Measurements from ENCODE around the gene C1orf159. TPM values are rescaled to one million over a fixed set of nuclear protein-coding genes. Genes with fewer than 3 reads are reported as not detected.

C1orf159 gene
- total RNA-seq, 3 donors from 2014 or later, result 18.4 to 25.3 (median 24.0) TPM

- intact Hi-C loops (cut with DNase I, micrococcal nuclease), result loop anchor here (5.0 to 10.0 kb wide), 2 partner anchors 131 to 173 kb away; no protein-coding TSS in a partner anchor
- no peak for ATAC-seq
- no peak for TF ChIP-seq CTCF (IDR thresholded peaks at IDR 0.05)
- DNase-seq, result peak in 1 of 3 donors; percentile 56
- no peaks in the 10 kb centered on the region for H3K9me3 ChIP-seq
- no peak overlapping the region for H3K4me3 ChIP-seq
- H3K36me3 ChIP-seq (ENCODE audit: low read depth), result no peaks in the 10 kb centered on the region
- peaks cover 48% of the 10 kb centered on the region for H3K4me1 ChIP-seq (ENCODE audit: low read depth)
Measured at GRCh38 chr1:1123581-1124507, 8.0 kb upstream of the C1orf159 start.

- peaks cover 48% of the 10 kb centered on the region for H3K4me1 ChIP-seq (ENCODE audit: low read depth)
- H3K9me3 ChIP-seq, result no peaks in the 10 kb centered on the region
- H3K4me3 ChIP-seq, result no peak overlapping the region
- ATAC-seq (peak; percentile 42), DNase-seq (peak; percentile 74 to 78 (median 76))
- intact Hi-C loops (cut with DNase I, micrococcal nuclease), result loop anchor here (5.0 to 10.0 kb wide), 2 partner anchors 132 to 174 kb away; no protein-coding TSS in a partner anchor
- H3K36me3 ChIP-seq (ENCODE audit: low read depth), result no peaks in the 10 kb centered on the region
- no peak for TF ChIP-seq CTCF (IDR thresholded peaks at IDR 0.05)
Measured at GRCh38 chr1:1122981-1123480, 7.1 kb upstream of the C1orf159 start.

GRCh38 chr1:1122078-1122811 is 6.4 kb upstream of the C1orf159 start:
- peak; percentile 68 for ATAC-seq
- TF ChIP-seq CTCF (IDR thresholded peaks at IDR 0.05), result peak; percentile 77
- H3K36me3 ChIP-seq (ENCODE audit: low read depth), result no peaks in the 10 kb centered on the region
- intact Hi-C loops (cut with DNase I, micrococcal nuclease), result loop anchor here (5.0 to 10.0 kb wide), 2 partner anchors 133 to 175 kb away; no protein-coding TSS in a partner anchor
- peaks cover 47% of the 10 kb centered on the region for H3K4me1 ChIP-seq (ENCODE audit: low read depth)
- no peak overlapping the region for H3K4me3 ChIP-seq
- DNase-seq, result peak; percentile 89 to 93 (median 89)
- no peaks in the 10 kb centered on the region for H3K9me3 ChIP-seq

- Histone ChIP-seq H3K4me1 (ENCODE audit: low read depth) (peaks cover 46% of the 10 kb centered on the region), H3K36me3 (ENCODE audit: low read depth) (no peaks in the 10 kb centered on the region), H3K4me3 (no peak overlapping the region), H3K9me3 (no peaks in the 10 kb centered on the region)
- ATAC-seq, result peak; percentile 1
- peak in 1 of 3 donors; percentile 52 for DNase-seq
- no peak for TF ChIP-seq CTCF (IDR thresholded peaks at IDR 0.05)
- intact Hi-C loops (cut with DNase I, micrococcal nuclease), result loop anchor here (5.0 to 10.0 kb wide), 2 partner anchors 133 to 176 kb away; no protein-coding TSS in a partner anchor
Measured at GRCh38 chr1:1121611-1122077, 5.8 kb upstream of the C1orf159 start.

- intact Hi-C loops (cut with DNase I, micrococcal nuclease), result loop anchor here (5.0 to 10.0 kb wide), 2 partner anchors 134 to 176 kb away; no protein-coding TSS in a partner anchor
- H3K4me3 ChIP-seq, result no peak overlapping the region
- peak in 2 of 3 donors; percentile 39 to 46 for DNase-seq
- no peak for ATAC-seq
- no peaks in the 10 kb centered on the region for H3K9me3 ChIP-seq
- no peak for TF ChIP-seq CTCF (IDR thresholded peaks at IDR 0.05)
- no peaks in the 10 kb centered on the region for H3K36me3 ChIP-seq (ENCODE audit: low read depth)
- peaks cover 41% of the 10 kb centered on the region for H3K4me1 ChIP-seq (ENCODE audit: low read depth)
Measured at GRCh38 chr1:1120866-1121591, 5.1 kb upstream of the C1orf159 start.
